A549 (cell line): ENCODE results near the gene TTC24.

Experiments used
- CTCF ChIP-seq: fragments of >200 bp; sonication (Bioruptor Twin); formaldehyde crosslinking; IDR thresholded peaks from 3 replicates; pipeline ENCODE4 v1.5.1; 2016
- MAX ChIP-seq: IDR thresholded peaks from 2 replicates; pipeline ENCODE4 v1.6.1; 2012
- USF2 ChIP-seq: fragments of 450-650 bp; IDR thresholded peaks from 2 replicates; pipeline ENCODE4 v1.6.1; 2014; ENCODE audit warnings: antibody characterized with exemption

- TF ChIP-seq CTCF (no peak), MAX (no peak), USF2 (no peak)
Measured at GRCh38 chr1:156539818-156540355, 39.6 kb upstream of the TTC24 start.
